Spleen (tissue), 7 donors: ENCODE data around the gene NFYB.

Experiments
- CTCF ChIP-seq, 11 experiments: fragments of 200-600 bp in 7 of 11; fragments of 450-650 bp in 4 of 11; sonication (generic) in 4 of 11; IDR thresholded peaks in 8 of 11; conservative IDR thresholded peaks in 3 of 11; 1 replicate in 7 of 11; 2 replicates in 4 of 11; pipeline versions ENCODE4 v1.4.0 to v1.8.0; 2016 to 2021; ENCODE audit warnings: antibody characterized with exemption in 11 of 11, inconsistent platforms in 4 of 11, mild to moderate bottlenecking in 1 of 11
- POLR2A ChIP-seq, 3 donors: fragments of 450-650 bp; IDR thresholded peaks; one replicate each; pipeline ENCODE4 v1.5.1; 2017; ENCODE audit warnings: antibody characterized with exemption in 3 of 3, mild to moderate bottlenecking in 1 of 3
- POLR2AphosphoS5 ChIP-seq, 3 donors: sonication (generic); formaldehyde crosslinking; IDR thresholded peaks; one replicate each; pipeline ENCODE4 v1.5.1; 2017; ENCODE audit warnings: antibody characterized with exemption in 3 of 3
- donor health status: DM: no; HTN: no; CAD: no; lungs with moderate emphysema.
- donor health status: DM: no; HTN: no; CAD: no.
- donor health status: DM: no; HTN: no; CAD: no.

- TF ChIP-seq POLR2A (IDR thresholded peaks at IDR 0.05) (no peak), CTCF (IDR thresholded peaks at IDR 0.05 in 8 of 11, conservative IDR thresholded peaks at IDR 0.05 in 3 of 11) (no peak), POLR2AphosphoS5 (IDR thresholded peaks at IDR 0.05) (no peak)
These were observed 5.9 kb upstream of the NFYB start for GRCh38 chr12:104143918-104144317.
